Measurements from ENCODE around the gene PSMB8.
A peak's percentile ranks its signal among the peaks of the same experiment; 100 is the strongest.

The PSMB8 gene

GRCh38 chr6:32855467-32856174 is 11.8 kb upstream of the PSMB8 start:
- no peak for FAIRE-seq

- no peak for FAIRE-seq
These were observed 10.7 kb upstream of the PSMB8 start for GRCh38 chr6:32854376-32855178.

GRCh38 chr6:32853541-32854375 is 9.9 kb upstream of the PSMB8 start, which contains the start of the genes PSMB9 and TAP1:
TSS of gene PSMB9 (plus strand) at chr6:32854192. CDS start at chr6:32854230, 38 bp downstream.
TSS of gene TAP1 (minus strand) at chr6:32853704. CDS start at chr6:32853636, 68 bp downstream.
- FAIRE-seq = no peak

- FAIRE-seq = no peak
These were observed 9.1 kb upstream of the PSMB8 start for GRCh38 chr6:32852844-32853540.

GRCh38 chr6:32852018-32852843 is 8.4 kb upstream of the PSMB8 start:
- FAIRE-seq = no peak

- no peak for FAIRE-seq
These were observed 7.2 kb upstream of the PSMB8 start for GRCh38 chr6:32851025-32851424.

- FAIRE-seq = no peak
These were observed 5.3 kb upstream of the PSMB8 start for GRCh38 chr6:32849126-32849525.

- FAIRE-seq = no peak
These were observed 3.9 kb upstream of the PSMB8 start for GRCh38 chr6:32847795-32848194.

- FAIRE-seq = no peak
These were observed 3.2 kb upstream of the PSMB8 start for GRCh38 chr6:32847004-32847403.

- FAIRE-seq = no peak
These were observed 1.6 kb upstream of the PSMB8 start for GRCh38 chr6:32845384-32845884.

GRCh38 chr6:32844839-32845383 is 1.1 kb upstream of the PSMB8 start:
- no peak for FAIRE-seq

GRCh38 chr6:32843331-32843978 is 392 bp downstream of the PSMB8 start:
- no peak for FAIRE-seq

- no peak for FAIRE-seq
These were observed 1.2 kb downstream of the PSMB8 start for GRCh38 chr6:32842690-32843089.

- no peak for FAIRE-seq
These were observed 1.7 kb downstream of the PSMB8 start for GRCh38 chr6:32842021-32842650.

- no peak for FAIRE-seq
These were observed 3.1 kb downstream of the PSMB8 start for GRCh38 chr6:32840604-32841246.

- FAIRE-seq = no peak
These were observed 4.5 kb downstream of the PSMB8 start for GRCh38 chr6:32839356-32839755.

- peak; percentile 61 for FAIRE-seq
These were observed 5.5 kb downstream of the PSMB8 start, which contains the start of gene TAP2 for GRCh38 chr6:32838114-32838958. TSS of gene TAP2 (minus strand) at chr6:32838739. CDS start at chr6:32838233, 506 bp downstream.

- FAIRE-seq = no peak
These were observed 6.2 kb downstream of the PSMB8 start for GRCh38 chr6:32837651-32838113.

Data from endometrium (tissue), 2 donors.